ENCODE data around the gene HELZ2. TPM values are rescaled to one million over a fixed set of nuclear protein-coding genes. Genes with fewer than 3 reads are reported as not detected.

The HELZ2 gene
- total RNA-seq, 4 donors from 2014 or later = 26.9 to 35.4 (median 28.6) TPM

- no peak overlapping the region for H3K4me3 ChIP-seq (ENCODE audit: low read depth, poor library complexity, severe bottlenecking)
- intact Hi-C loops (cut with DNase I; ENCODE audit: low total_unique reads) = no loop called here
- TF ChIP-seq POLR2A (IDR thresholded peaks at IDR 0.05) = no peak
- TF ChIP-seq, protein P1, sequence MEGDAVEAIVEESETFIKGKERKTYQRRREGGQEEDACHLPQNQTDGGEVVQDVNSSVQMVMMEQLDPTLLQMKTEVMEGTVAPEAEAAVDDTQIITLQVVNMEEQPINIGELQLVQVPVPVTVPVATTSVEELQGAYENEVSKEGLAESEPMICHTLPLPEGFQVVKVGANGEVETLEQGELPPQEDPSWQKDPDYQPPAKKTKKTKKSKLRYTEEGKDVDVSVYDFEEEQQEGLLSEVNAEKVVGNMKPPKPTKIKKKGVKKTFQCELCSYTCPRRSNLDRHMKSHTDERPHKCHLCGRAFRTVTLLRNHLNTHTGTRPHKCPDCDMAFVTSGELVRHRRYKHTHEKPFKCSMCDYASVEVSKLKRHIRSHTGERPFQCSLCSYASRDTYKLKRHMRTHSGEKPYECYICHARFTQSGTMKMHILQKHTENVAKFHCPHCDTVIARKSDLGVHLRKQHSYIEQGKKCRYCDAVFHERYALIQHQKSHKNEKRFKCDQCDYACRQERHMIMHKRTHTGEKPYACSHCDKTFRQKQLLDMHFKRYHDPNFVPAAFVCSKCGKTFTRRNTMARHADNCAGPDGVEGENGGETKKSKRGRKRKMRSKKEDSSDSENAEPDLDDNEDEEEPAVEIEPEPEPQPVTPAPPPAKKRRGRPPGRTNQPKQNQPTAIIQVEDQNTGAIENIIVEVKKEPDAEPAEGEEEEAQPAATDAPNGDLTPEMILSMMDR (IDR thresholded peaks at IDR 0.05) = no peak
- no peak for DNase-seq (ENCODE audit: low spot score in 2 of 2)
- WGBS, 2 donors = 31 to 50% methylated on average over 5 to 6 of the region's 6 CpGs
These were observed 28.2 kb downstream of the HELZ2 start for GRCh38 chr20:63545814-63546213.

- no peak for TF ChIP-seq POLR2A (IDR thresholded peaks at IDR 0.05)
- TF ChIP-seq, protein P1 (IDR thresholded peaks at IDR 0.05) = no peak
- WGBS, 2 donors = 35% methylated on average over 9 to 11 of the region's 19 CpGs
- DNase-seq (ENCODE audit: low spot score in 2 of 2) = no peak
- no peak overlapping the region for H3K4me3 ChIP-seq (ENCODE audit: low read depth, poor library complexity, severe bottlenecking)
- intact Hi-C loops (cut with DNase I; ENCODE audit: low total_unique reads) = loop anchor here (5.0 kb wide), 1 partner anchor 427 kb away; no protein-coding TSS in a partner anchor
These were observed 29.0 kb downstream of the HELZ2 start for GRCh38 chr20:63544958-63545516.

DNA sequence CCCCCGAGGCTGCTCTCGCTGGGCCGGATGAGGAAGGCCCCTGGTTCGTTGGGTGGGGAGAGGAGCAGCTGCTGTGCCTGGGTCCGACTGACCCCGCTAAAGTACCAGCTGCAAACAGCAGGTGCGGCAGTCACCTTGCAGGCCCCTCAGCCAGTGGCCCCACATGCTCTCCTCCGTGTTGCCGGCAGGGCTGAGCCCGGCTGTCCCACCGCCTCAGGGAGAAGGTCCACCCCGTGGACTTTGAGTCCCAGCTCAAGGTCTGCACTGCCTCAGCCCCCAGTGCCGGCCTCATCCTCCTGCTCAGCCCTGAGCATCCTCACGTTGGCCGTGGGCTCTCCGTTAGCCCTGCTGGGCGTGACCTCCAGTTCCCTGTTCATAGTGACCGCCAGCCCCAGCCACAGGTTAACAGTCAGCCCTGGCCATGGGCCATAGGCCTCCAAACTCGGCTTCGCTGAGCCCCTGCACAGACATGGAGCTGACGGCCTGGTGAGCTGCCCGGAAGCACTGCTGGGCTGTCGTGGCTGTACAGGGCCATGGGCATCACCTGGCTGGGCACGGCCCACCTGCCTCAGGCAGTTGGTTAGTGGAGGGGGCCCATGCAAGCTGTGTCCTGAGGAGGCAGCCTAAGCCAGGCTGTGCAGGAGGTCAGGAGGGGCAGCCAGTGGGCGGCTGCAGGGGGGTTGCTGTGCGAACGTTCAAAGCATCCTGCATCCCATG, 29.6 kb downstream of the HELZ2 start:
- DNase-seq (ENCODE audit: low spot score in 2 of 2) = no peak
- intact Hi-C loops (cut with DNase I; ENCODE audit: low total_unique reads) = loop anchor here (5.0 kb wide), 1 partner anchor 428 kb away; no protein-coding TSS in a partner anchor
- TF ChIP-seq POLR2A (IDR thresholded peaks at IDR 0.05) = no peak
- TF ChIP-seq, protein P1 (IDR thresholded peaks at IDR 0.05) = no peak
- WGBS, 2 donors = 50 to 67% methylated on average over 18 to 20 of the region's 27 CpGs
- no peak overlapping the region for H3K4me3 ChIP-seq (ENCODE audit: low read depth, poor library complexity, severe bottlenecking)

GRCh38 chr20:63543733-63544132, 30.3 kb downstream of the HELZ2 start:
- no peak for DNase-seq (ENCODE audit: low spot score in 2 of 2)
- intact Hi-C loops (cut with DNase I; ENCODE audit: low total_unique reads) = loop anchor here (5.0 kb wide), 1 partner anchor 429 kb away; no protein-coding TSS in a partner anchor
- H3K4me3 ChIP-seq (ENCODE audit: low read depth, poor library complexity, severe bottlenecking) = no peak overlapping the region
- TF ChIP-seq POLR2A (IDR thresholded peaks at IDR 0.05) = no peak
- TF ChIP-seq, protein P1 (IDR thresholded peaks at IDR 0.05) = no peak
- WGBS, 2 donors = 85 to 93% methylated on average over 6 of the region's 6 CpGs

DNA sequence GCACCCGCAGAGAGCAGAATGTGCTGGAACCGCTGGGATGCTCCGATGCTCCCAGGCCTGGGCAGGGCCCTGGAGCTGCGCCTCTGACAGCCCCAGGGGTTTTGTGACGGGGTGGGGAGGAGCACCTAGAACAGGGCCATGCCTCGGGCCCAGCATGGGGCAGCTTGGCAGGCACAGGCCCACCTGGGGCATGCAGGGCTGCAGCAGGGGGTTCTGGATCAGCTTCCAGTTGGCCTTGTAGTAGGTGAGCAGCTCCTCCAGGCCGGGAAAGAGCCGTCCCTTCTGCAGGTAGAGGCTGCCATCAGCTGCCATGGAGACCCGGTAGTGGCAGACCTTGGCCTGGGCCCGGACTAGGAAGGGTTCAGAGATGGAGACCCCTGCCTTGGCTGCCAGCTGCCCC, 30.9 kb downstream of the HELZ2 start:
- intact Hi-C loops (cut with DNase I; ENCODE audit: low total_unique reads) = loop anchor here (5.0 kb wide), 1 partner anchor 429 kb away; no protein-coding TSS in a partner anchor
- no peak overlapping the region for H3K4me3 ChIP-seq (ENCODE audit: low read depth, poor library complexity, severe bottlenecking)
- TF ChIP-seq, protein P1 (IDR thresholded peaks at IDR 0.05) = no peak
- no peak for TF ChIP-seq POLR2A (IDR thresholded peaks at IDR 0.05)
- 68% methylated on average over 10 of the region's 10 CpGs for WGBS, 2 donors
- no peak for DNase-seq (ENCODE audit: low spot score in 2 of 2)
